Vagina (tissue), 2 donors: ENCODE data around the gene MAN2A2. TPM values are rescaled to one million over a fixed set of nuclear protein-coding genes. Genes with fewer than 3 reads are reported as not detected.
A peak's percentile ranks its signal among the peaks of the same experiment; 100 is the strongest.
"Not testable (repeated sequence)": the region's sequence is repeated elsewhere in the genome, so short reads cannot be mapped to it uniquely, and the experiment has no call there.

Experiments used
- DNase-seq, 2 donors: peaks; one replicate each; pipeline ENCODE4 v3.0.0-alpha.2; 2017; ENCODE audit errors: extremely low spot score in 2 of 2
- H3K27ac ChIP-seq: fragments of 200-600 bp; sonication (generic); one replicate; pipeline ENCODE4 v1.5.1; 2019
- H3K27me3 ChIP-seq: fragments of 200-600 bp; sonication (generic); one replicate; pipeline ENCODE4 v1.5.1; 2019
- H3K36me3 ChIP-seq, 2 donors: fragments of 200-600 bp; sonication (generic); one replicate each; pipeline ENCODE4 v1.5.1; 2017 to 2019
- H3K4me1 ChIP-seq: fragments of 200-600 bp; sonication (generic); one replicate; pipeline ENCODE4 v1.5.1; 2019
- H3K4me3 ChIP-seq, 2 donors: fragments of 200-600 bp; sonication (generic); 1 replicate in 1 of 2; 2 replicates in 1 of 2; pipeline ENCODE4 v1.5.1; 2016 to 2019
- H3K9me3 ChIP-seq: fragments of 200-600 bp; sonication (generic); one replicate; pipeline ENCODE4 v1.5.1; 2019
- POLR2A ChIP-seq, 2 donors: fragments of 450-650 bp; IDR thresholded peaks; one replicate each; pipeline ENCODE4 v1.6.1; 2017; ENCODE audit warnings: antibody characterized with exemption in 2 of 2, mild to moderate bottlenecking in 2 of 2, moderate library complexity in 2 of 2
- POLR2AphosphoS5 ChIP-seq, 2 donors: sonication (generic); formaldehyde crosslinking; IDR thresholded peaks; one replicate each; pipeline ENCODE4 v1.9.0; 2017; ENCODE audit warnings: antibody characterized with exemption in 2 of 2, mild to moderate bottlenecking in 2 of 2, low read depth in 1 of 2; ENCODE audit not compliant: insufficient read depth in 1 of 2
- intact Hi-C: fragments of 100-400 bp; cut with DNase I; formaldehyde crosslinking; loops from one replicate; pipeline ENCODE4 v1.15.1; 2023
- total RNA-seq: library from RNA; depleted of rRNA; stranded (reverse); fragments of >200 nt; gene quantifications from one replicate; pipeline ENCODE4 v1.2.3, GENCODE V29; 2016
- TF ChIP-seq, protein P1 (sequence below), 3 experiments: fragments of 450-650 bp in 2 of 3; fragments of 200-600 bp in 1 of 3; sonication (generic) in 1 of 3; IDR thresholded peaks; one replicate each; pipeline ENCODE4 v1.5.1; 2017 to 2019; ENCODE audit warnings: antibody characterized with exemption in 3 of 3, mild to moderate bottlenecking in 2 of 3, moderate library complexity in 2 of 3

MAN2A2 gene
- total RNA-seq, 1 donor from 2014 or later = 46.7 TPM

DNA sequence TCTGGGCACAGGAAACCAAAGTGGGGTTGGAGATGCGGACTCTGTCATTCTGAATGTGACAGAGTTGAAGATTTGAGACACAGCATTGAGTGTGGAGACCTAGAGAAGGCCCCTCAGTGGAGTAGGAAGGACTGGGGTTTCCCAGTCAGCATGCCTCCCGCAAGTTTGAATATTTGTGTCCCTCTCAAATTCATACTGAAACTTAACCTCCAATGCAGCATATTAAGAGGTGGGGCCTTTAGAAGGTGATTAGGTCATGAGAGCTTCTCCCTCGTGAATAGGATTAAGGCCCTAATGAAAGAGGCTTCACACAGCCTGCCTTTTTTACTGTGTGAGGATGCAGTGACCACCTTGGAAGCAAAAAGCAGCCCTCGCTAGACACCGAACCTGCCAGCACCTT lies 21.3 kb downstream of the MAN2A2 start:
- no peaks in the 10 kb centered on the region for H3K4me1 ChIP-seq
- intact Hi-C loops = no loop called here
- no peaks in the 10 kb centered on the region for H3K27me3 ChIP-seq
- no peak for DNase-seq
- no peaks in the 10 kb centered on the region for H3K9me3 ChIP-seq
- H3K4me3 ChIP-seq = no peak overlapping the region
- TF ChIP-seq POLR2A (IDR thresholded peaks at IDR 0.05) = no peak
- no peak for TF ChIP-seq POLR2AphosphoS5 (IDR thresholded peaks at IDR 0.05; ENCODE audit: insufficient read depth in 1 of 2, low read depth in 1 of 2)
- TF ChIP-seq, protein P1, sequence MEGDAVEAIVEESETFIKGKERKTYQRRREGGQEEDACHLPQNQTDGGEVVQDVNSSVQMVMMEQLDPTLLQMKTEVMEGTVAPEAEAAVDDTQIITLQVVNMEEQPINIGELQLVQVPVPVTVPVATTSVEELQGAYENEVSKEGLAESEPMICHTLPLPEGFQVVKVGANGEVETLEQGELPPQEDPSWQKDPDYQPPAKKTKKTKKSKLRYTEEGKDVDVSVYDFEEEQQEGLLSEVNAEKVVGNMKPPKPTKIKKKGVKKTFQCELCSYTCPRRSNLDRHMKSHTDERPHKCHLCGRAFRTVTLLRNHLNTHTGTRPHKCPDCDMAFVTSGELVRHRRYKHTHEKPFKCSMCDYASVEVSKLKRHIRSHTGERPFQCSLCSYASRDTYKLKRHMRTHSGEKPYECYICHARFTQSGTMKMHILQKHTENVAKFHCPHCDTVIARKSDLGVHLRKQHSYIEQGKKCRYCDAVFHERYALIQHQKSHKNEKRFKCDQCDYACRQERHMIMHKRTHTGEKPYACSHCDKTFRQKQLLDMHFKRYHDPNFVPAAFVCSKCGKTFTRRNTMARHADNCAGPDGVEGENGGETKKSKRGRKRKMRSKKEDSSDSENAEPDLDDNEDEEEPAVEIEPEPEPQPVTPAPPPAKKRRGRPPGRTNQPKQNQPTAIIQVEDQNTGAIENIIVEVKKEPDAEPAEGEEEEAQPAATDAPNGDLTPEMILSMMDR (IDR thresholded peaks at IDR 0.05) = no peak
- H3K36me3 ChIP-seq = peaks cover 0 to 15% of the 10 kb centered on the region in 2 donors
- no peak overlapping the region for H3K27ac ChIP-seq

DNA sequence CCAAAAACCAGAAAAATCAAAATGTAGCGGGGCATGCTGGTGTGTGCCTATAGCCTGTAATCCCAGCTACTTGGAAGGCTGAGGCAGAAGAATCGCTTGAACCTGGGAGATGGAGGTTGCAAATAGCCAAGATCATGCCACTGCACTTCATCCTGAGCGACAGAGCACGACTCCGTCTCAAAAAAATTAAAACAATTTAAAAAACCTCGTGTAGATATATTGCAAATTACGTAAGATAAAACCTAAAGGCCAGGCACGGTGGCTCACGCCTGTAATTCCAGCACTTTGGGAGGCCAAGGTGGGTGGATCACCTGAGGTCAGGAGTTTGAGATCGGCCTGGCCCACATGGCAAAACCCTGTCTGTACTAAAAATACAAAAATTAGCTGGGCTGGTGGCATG lies 23.7 kb downstream of the MAN2A2 start:
- not testable (repeated sequence) for H3K36me3 ChIP-seq, DNase-seq
- intact Hi-C loops = loop anchor here (2.0 kb wide), 1 partner anchor 62 kb away; no protein-coding TSS in a partner anchor

DNA sequence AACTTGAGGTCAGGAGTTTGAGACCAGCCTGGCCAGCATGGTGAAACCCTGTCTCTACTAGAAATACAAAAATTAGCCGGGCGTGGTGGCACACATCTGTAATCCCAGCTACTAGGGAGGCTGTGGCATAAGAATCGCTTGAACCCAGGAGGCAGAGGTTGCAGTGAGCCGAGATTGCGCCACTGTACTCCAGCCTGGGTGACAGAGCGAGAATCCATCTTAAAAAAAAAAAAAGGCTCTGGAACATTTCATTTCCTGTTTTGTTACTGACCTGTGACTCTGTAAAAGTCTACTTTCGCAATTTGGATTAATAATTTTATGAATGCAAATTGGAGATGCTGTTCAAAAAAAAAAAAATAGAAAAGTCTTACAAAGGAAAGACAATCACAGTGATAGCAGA lies 25.0 kb downstream of the MAN2A2 start:
- H3K4me3 ChIP-seq, H3K27ac ChIP-seq, H3K27me3 ChIP-seq, DNase-seq, intact Hi-C loops, H3K36me3 ChIP-seq, H3K9me3 ChIP-seq: not testable (repeated sequence)
- H3K4me1 ChIP-seq = peaks cover 27% of the 10 kb centered on the region

More for the DNA sequence above, 23.7 kb downstream of the MAN2A2 start:
- H3K4me3 ChIP-seq, H3K27me3 ChIP-seq, H3K27ac ChIP-seq, H3K9me3 ChIP-seq: not testable (repeated sequence)
- H3K4me1 ChIP-seq = peaks cover 16% of the 10 kb centered on the region

DNA sequence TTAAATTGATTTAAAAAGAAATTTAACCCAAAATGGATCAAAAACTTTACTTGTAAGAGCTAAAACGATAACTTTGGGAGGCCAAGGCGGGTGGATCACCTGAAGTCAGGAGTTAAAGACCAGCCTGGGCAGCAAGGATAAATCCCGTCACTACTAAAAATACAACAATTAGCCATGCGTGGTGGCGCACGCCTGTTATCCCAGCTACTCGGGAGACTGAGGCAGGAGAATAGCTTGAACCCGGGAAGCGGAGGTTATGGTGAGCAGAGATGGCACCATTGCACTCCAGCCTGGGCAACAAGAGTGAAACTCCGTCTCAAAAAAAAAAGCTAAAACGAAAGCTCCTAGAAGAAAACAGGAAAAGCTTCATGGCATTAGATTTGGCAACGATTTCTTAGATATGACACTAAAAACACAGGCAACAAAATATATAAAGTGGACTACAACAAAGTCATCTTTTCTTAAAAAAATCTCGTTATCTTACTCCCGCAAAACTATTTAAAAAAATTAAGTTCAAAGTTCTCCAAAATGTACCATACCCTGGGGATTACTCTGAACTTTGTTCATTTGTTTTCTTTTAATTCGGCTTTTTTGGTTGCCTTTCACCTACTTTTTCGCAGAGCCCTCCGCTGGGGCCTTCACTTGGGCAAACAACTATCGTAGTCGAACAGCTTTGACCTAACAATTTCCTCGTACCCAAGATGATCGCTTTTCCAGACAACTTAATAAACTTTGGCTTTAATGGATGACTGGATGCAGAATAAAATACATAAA lies 26.3 kb downstream of the MAN2A2 start:
- intact Hi-C loops = no loop called here
- peak overlapping the region; percentile 47 to 71 for H3K4me3 ChIP-seq
- peak overlapping the region; percentile 88 for H3K27ac ChIP-seq
- H3K36me3 ChIP-seq = no peaks in the 10 kb centered on the region
- no peaks in the 10 kb centered on the region for H3K9me3 ChIP-seq
- no peak for DNase-seq
- TF ChIP-seq POLR2AphosphoS5 (IDR thresholded peaks at IDR 0.05; ENCODE audit: insufficient read depth in 1 of 2, low read depth in 1 of 2) (no peak), POLR2A (IDR thresholded peaks at IDR 0.05) (no peak)
- TF ChIP-seq, protein P1 (IDR thresholded peaks at IDR 0.05) = no peak
- peaks cover 33% of the 10 kb centered on the region for H3K4me1 ChIP-seq
- no peaks in the 10 kb centered on the region for H3K27me3 ChIP-seq

DNA sequence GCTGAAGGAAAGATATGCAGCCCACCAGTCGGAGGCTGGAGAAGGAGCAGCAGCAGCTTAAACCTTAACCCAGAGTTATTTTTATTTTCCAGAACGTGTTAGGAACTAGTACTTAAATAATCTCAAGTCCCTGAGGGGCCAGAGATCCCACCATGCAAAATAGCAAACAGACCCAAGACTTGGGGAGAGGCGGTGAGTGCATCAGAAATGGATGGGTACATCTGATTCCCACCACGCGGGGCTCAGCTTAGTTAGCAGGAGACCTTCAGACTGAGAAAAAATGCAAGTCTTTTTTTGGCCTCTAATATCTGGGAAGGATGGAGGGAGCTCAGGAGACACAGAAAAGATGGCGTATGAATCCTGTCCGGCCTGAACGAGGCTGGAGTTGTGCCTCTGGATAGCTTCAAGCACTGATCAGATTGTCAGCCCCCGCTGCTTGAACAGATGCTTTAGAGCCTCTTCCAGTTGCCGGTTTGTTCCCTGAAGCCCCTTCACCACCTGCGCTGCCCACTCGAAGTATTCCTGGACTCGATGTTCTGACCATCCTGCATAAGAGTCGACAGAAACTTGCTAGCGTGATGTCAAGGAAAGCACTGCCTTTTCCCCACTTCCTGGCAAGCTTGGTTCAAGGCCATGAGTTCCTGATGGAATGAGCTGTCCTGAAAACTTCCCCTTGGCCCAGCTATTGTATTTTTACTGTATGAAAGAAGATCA lies 27.9 kb downstream of the MAN2A2 start:
- intact Hi-C loops = no loop called here
- TF ChIP-seq, protein P1 (IDR thresholded peaks at IDR 0.05) = no peak
- TF ChIP-seq POLR2AphosphoS5 (IDR thresholded peaks at IDR 0.05; ENCODE audit: insufficient read depth in 1 of 2, low read depth in 1 of 2) (no peak), POLR2A (IDR thresholded peaks at IDR 0.05) (no peak)
- Histone ChIP-seq H3K27ac (peak overlapping the region; percentile 93), H3K36me3 (no peaks in the 10 kb centered on the region), H3K27me3 (no peaks in the 10 kb centered on the region), H3K4me3 (peak overlapping the region; percentile 71 to 75), H3K4me1 (peaks cover 43% of the 10 kb centered on the region), H3K9me3 (no peaks in the 10 kb centered on the region)
- DNase-seq = no peak

DNA sequence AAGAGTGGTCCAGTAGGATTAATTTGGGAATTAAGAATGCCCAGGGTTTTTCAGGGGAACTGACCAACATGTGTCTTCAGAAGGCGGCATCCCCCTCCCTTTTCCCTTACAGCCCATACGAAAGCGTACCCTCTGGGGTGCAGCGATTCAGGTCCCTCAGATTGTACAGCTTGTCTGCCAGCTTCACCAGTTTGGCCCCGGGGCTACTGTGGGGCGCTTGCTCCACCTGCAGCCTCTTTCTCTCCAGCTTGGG lies 28.4 kb downstream of the MAN2A2 start:
- intact Hi-C loops = no loop called here
- Histone ChIP-seq H3K27ac (peak overlapping the region; percentile 93), H3K4me3 (peak overlapping the region; percentile 72 to 75), H3K4me1 (peaks cover 48% of the 10 kb centered on the region), H3K9me3 (no peaks in the 10 kb centered on the region), H3K27me3 (no peaks in the 10 kb centered on the region), H3K36me3 (no peaks in the 10 kb centered on the region)
- no peak for DNase-seq
- TF ChIP-seq, protein P1 (IDR thresholded peaks at IDR 0.05) = no peak
- TF ChIP-seq POLR2A (IDR thresholded peaks at IDR 0.05) = no peak
- TF ChIP-seq POLR2AphosphoS5 (IDR thresholded peaks at IDR 0.05; ENCODE audit: insufficient read depth in 1 of 2, low read depth in 1 of 2) = no peak
